ENCODE measurements around the gene LYVE1. TPM values are rescaled to one million over a fixed set of nuclear protein-coding genes. Genes with fewer than 3 reads are reported as not detected.

The LYVE1 gene
- total and polyA plus RNA-seq, 2 of the 13 experiments (the other 11 are each of a cell fraction or from before 2014, with no cell fraction given): 1.2 to 1.4 TPM

GRCh38 chr11:10587995-10588394 is 19.5 kb upstream of the LYVE1 start:
- no TSS peak for BruUV-seq (replicated peaks)
- FAIRE-seq (no peak), ATAC-seq (no peak), DNase-seq (ENCODE audit: low spot score) (no peak)
- ChIA-PET CTCF (ENCODE audit: low intra/inter-chr PET ratio, low total read pairs) (no interaction called here), POLR2A (no interaction called here)
- Histone ChIP-seq H3K4me1 (ENCODE audit: insufficient read depth, low read length) (0 out of 2 replicates have a peak, but pooled peaks cover 5% of the 10 kb centered on the region), H4K20me1 (ENCODE audit: insufficient read depth, low read length) (no peaks in the 10 kb centered on the region), H3K9ac (ENCODE audit: insufficient read depth, low read depth, low read length) (no peak overlapping the region), H3K79me2 (ENCODE audit: insufficient read depth, low read length) (no peaks in the 10 kb centered on the region), H3K27me3 (ENCODE audit: control insufficient read depth in 1 of 2, insufficient read depth in 2 of 2, low read length in 2 of 2) (peaks cover 0 to 1% of the 10 kb centered on the region in 2 experiments; a peak in 2 of 5 replicates), H3K4me3 (replicated peaks in 1 of 3; ENCODE audit: insufficient read depth in 1 of 3, low read depth in 2 of 3, low read length in 3 of 3) (no peak overlapping the region), H2AFZ (ENCODE audit: low read length) (no peak overlapping the region), H3K36me3 (replicated peaks in 1 of 2; ENCODE audit: control insufficient read depth in 1 of 2, insufficient read depth in 2 of 2, low read length in 2 of 2) (no peaks in the 10 kb centered on the region), H3K4me2 (ENCODE audit: low read depth, low read length) (no peak overlapping the region), H3K27ac (ENCODE audit: extremely low read length, insufficient read depth, low read length) (no peak overlapping the region), H3K9me3 (ENCODE audit: low read length) (no peaks in the 10 kb centered on the region)
- no peak for TF ChIP-seq MEIS1 (CRISPR knock-in tag; IDR thresholded peaks at IDR 0.05; ENCODE audit: borderline replicate concordance)
- intact Hi-C loops (cut with micrococcal nuclease; ENCODE audit: unreplicated experiment): no loop called here
- in situ Hi-C loops (cut with HindIII; ENCODE audit: extremely low pct_ligation_motif_present, low pct_unique_long_range_greater_than_20kb): no loop called here
- 16% methylated on average over 3 of the region's 3 CpGs for whole genome bisulfite sequencing (ENCODE audit: low lambda C conversion rate)

GRCh38 chr11:10587388-10587787 is 18.9 kb upstream of the LYVE1 start:
- Histone ChIP-seq H4K20me1 (ENCODE audit: insufficient read depth, low read length) (no peaks in the 10 kb centered on the region), H3K4me2 (ENCODE audit: low read depth, low read length) (no peak overlapping the region), H3K9ac (ENCODE audit: insufficient read depth, low read depth, low read length) (no peak overlapping the region), H3K79me2 (ENCODE audit: insufficient read depth, low read length) (no peaks in the 10 kb centered on the region), H3K9me3 (ENCODE audit: low read length) (no peaks in the 10 kb centered on the region), H3K27me3 (ENCODE audit: control insufficient read depth in 1 of 2, insufficient read depth in 2 of 2, low read length in 2 of 2) (peaks cover 0 to 1% of the 10 kb centered on the region in 2 experiments; a peak in 2 of 5 replicates), H2AFZ (ENCODE audit: low read length) (no peak overlapping the region), H3K4me1 (ENCODE audit: insufficient read depth, low read length) (0 out of 2 replicates have a peak, but pooled peaks cover 5% of the 10 kb centered on the region), H3K36me3 (replicated peaks in 1 of 2; ENCODE audit: control insufficient read depth in 1 of 2, insufficient read depth in 2 of 2, low read length in 2 of 2) (no peaks in the 10 kb centered on the region), H3K27ac (ENCODE audit: extremely low read length, insufficient read depth, low read length) (no peak overlapping the region), H3K4me3 (replicated peaks in 1 of 3; ENCODE audit: insufficient read depth in 1 of 3, low read depth in 2 of 3, low read length in 3 of 3) (no peak overlapping the region)
- in situ Hi-C loops (cut with HindIII; ENCODE audit: extremely low pct_ligation_motif_present, low pct_unique_long_range_greater_than_20kb) (no loop called here), intact Hi-C loops (cut with micrococcal nuclease; ENCODE audit: unreplicated experiment) (no loop called here)
- no peak for ATAC-seq
- ChIA-PET POLR2A (no interaction called here), CTCF (ENCODE audit: low intra/inter-chr PET ratio, low total read pairs) (no interaction called here)
- no TSS peak for BruUV-seq (replicated peaks)
- FAIRE-seq: no peak
- no peak for DNase-seq (ENCODE audit: low spot score)
- 36% methylated on average over 7 of the region's 7 CpGs for WGBS (ENCODE audit: low lambda C conversion rate)
- TF ChIP-seq ZNF230 (CRISPR knock-in tag; IDR thresholded peaks at IDR 0.05) (no peak), SCMH1 (CRISPR knock-in tag; IDR thresholded peaks at IDR 0.05; ENCODE audit: borderline replicate concordance) (no peak), ZNF644 (CRISPR knock-in tag; IDR thresholded peaks at IDR 0.05; ENCODE audit: low read depth) (no peak), ZNF557 (CRISPR knock-in tag; IDR thresholded peaks at IDR 0.05) (no peak), ELF4 (CRISPR knock-in tag; IDR thresholded peaks at IDR 0.05; ENCODE audit: borderline replicate concordance) (no peak), GPN1 (CRISPR knock-in tag; IDR thresholded peaks at IDR 0.05; ENCODE audit: borderline replicate concordance) (no peak), ZEB1 (IDR thresholded peaks at IDR 0.05; ENCODE audit: insufficient replicate concordance, low read depth) (no peak), TMF1 (CRISPR knock-in tag; IDR thresholded peaks at IDR 0.05; ENCODE audit: low read depth) (no peak), MLXIP (CRISPR knock-in tag; IDR thresholded peaks at IDR 0.05; ENCODE audit: borderline replicate concordance) (no peak), CTCF (CRISPR knock-in tag; IDR thresholded peaks at IDR 0.05) (no peak), SYNCRIP (IDR thresholded peaks at IDR 0.05; ENCODE audit: insufficient read depth, low read depth, low read length) (no peak), NFYB (CRISPR knock-in tag; IDR thresholded peaks at IDR 0.05) (no peak), NRL (CRISPR knock-in tag; IDR thresholded peaks at IDR 0.05; ENCODE audit: borderline replicate concordance) (no peak), ZNF224 (CRISPR knock-in tag; IDR thresholded peaks at IDR 0.05) (no peak)

Data from HepG2 (cell line).